Lower leg skin (tissue), 3 donors: ENCODE data around the gene FTO.

ENCODE experiments used
- POLR2A ChIP-seq, 2 donors: fragments of 450-650 bp; IDR thresholded peaks; one replicate each; pipeline ENCODE4 v1.6.1; 2016 to 2017; ENCODE audit warnings: antibody characterized with exemption in 2 of 2, mild to moderate bottlenecking in 1 of 2, moderate library complexity in 1 of 2
- TF ChIP-seq, protein P1 (sequence below), 3 donors: fragments of 450-650 bp; IDR thresholded peaks; one replicate each; pipeline ENCODE4 v1.5.1; 2016; ENCODE audit warnings: antibody characterized with exemption in 3 of 3, mild to moderate bottlenecking in 3 of 3, moderate library complexity in 2 of 3

DNA sequence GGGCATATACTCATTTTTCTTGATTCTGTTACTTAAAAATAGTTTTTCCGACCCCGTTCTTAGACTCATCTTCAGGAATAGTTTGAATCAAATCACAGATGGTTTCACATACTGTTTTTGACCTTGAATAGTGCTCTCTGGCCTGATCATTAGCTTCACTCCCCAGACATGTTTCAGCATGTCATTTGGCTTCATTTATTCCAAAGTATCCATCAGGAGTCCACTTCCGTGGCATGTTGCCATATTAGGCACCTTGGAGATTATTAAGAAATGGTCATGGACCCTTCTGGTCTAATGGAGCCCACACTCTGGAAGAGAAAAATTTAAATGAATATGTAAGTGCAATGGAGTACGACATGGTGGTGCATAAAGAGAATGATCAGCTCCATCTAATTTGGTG lies 222.3 kb downstream of the FTO start:
- TF ChIP-seq, protein P1, sequence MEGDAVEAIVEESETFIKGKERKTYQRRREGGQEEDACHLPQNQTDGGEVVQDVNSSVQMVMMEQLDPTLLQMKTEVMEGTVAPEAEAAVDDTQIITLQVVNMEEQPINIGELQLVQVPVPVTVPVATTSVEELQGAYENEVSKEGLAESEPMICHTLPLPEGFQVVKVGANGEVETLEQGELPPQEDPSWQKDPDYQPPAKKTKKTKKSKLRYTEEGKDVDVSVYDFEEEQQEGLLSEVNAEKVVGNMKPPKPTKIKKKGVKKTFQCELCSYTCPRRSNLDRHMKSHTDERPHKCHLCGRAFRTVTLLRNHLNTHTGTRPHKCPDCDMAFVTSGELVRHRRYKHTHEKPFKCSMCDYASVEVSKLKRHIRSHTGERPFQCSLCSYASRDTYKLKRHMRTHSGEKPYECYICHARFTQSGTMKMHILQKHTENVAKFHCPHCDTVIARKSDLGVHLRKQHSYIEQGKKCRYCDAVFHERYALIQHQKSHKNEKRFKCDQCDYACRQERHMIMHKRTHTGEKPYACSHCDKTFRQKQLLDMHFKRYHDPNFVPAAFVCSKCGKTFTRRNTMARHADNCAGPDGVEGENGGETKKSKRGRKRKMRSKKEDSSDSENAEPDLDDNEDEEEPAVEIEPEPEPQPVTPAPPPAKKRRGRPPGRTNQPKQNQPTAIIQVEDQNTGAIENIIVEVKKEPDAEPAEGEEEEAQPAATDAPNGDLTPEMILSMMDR (IDR thresholded peaks at IDR 0.05), result no peak
- no peak for TF ChIP-seq POLR2A (IDR thresholded peaks at IDR 0.05)
